Natural killer cell treated with Interleukin-12 subunit alpha and Interleukin-12 subunit beta and Interleukin-15 and Interleukin-18, amount 100 ng/mL, for 72 hours (primary cell): Measurements from ENCODE around the gene PRKCB. TPM values are rescaled to one million over a fixed set of nuclear protein-coding genes. Genes with fewer than 3 reads are reported as not detected.

Source experiments
- ATAC-seq, 2 donors: fragments of 150-1000 bp; cut with Tn5 transposase in 1 of 2; sonication (Bioruptor Pico), chemical (Tn5 transposase) in 1 of 2; 2 replicates each; pipeline ENCODE4 v1.10.0; 2021
- DNase-seq: peaks from one replicate; pipeline ENCODE4 v3.0.0; 2022; ENCODE audit warnings: low spot score
- H3K27ac Mint-ChIP-seq, 2 donors: 1 replicate in 1 of 2; 2 replicates in 1 of 2; pipeline ENCODE4 v1.8.0; 2022; ENCODE audit warnings: mixed read lengths in 2 of 2, mild to moderate bottlenecking in 1 of 2, moderate library complexity in 1 of 2
- H3K27me3 Mint-ChIP-seq, 2 donors: 1 replicate in 1 of 2; 2 replicates in 1 of 2; pipeline ENCODE4 v1.8.0; 2022; ENCODE audit warnings: mixed read lengths in 2 of 2
- H3K36me3 Mint-ChIP-seq: one replicate; pipeline ENCODE4 v1.8.0; 2022; ENCODE audit warnings: mixed read lengths
- H3K4me1 Mint-ChIP-seq, 2 donors: 1 replicate in 1 of 2; 2 replicates in 1 of 2; pipeline ENCODE4 v1.8.0; 2022; ENCODE audit warnings: low read depth in 2 of 2, mixed read lengths in 2 of 2, mild to moderate bottlenecking in 1 of 2
- H3K4me3 Mint-ChIP-seq: one replicate; pipeline ENCODE4 v1.8.0; 2022; ENCODE audit warnings: mixed read lengths
- H3K9me3 Mint-ChIP-seq: 2 replicates; pipeline ENCODE4 v1.8.0; 2022; ENCODE audit warnings: mixed read lengths
- total RNA-seq, 2 donors: library from RNA; stranded (reverse); gene quantifications; one replicate each; pipeline ENCODE4 v1.2.3, GENCODE V29; 2022

Gene PRKCB
- total RNA-seq, 2 donors from 2014 or later = 193 to 273 TPM

DNA sequence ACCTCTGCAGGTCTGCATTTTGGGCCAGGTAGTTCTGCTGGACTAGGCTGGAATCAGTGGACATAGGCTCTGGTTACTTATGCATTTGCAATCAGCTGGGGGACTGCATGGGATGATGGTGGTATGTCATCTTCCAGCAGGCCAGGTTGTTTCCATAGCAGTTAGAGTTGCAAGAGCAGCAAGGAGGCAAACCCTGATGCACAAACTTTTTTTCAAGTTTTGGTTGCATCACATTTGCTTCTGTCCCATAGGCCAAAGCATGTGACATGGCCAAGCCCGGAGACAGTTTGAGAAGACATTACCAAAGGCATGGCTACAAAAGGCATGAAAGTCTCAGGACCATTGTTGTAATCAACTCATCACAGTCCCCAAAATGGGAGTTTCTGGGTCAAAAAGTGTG, 58.2 kb downstream of the PRKCB start:
- H3K4me1 Mint-ChIP-seq = peaks cover 59 to 68% of the 10 kb centered on the region in 2 donors

DNA sequence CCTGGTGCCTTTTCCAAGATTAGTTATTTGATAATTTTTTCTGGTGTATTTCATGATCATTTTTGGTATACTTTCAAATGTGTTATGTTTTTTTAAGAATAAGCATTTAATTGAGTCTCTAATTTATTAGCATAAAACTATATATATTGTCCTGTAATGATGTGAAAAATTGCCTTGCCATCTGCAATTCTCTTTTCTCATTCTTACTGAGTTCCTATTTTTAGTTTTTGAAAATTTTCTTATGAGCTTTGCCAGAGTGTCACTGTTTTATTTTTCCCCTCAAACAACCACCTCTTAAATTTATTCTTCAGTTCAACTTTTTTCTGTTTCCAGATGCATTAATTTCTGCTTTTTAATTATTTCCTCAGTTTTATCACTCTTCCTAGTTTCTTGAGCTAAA, 59.3 kb downstream of the PRKCB start:
- peaks cover 11% of the 10 kb centered on the region for H3K36me3 Mint-ChIP-seq
- peaks cover 58 to 70% of the 10 kb centered on the region in 2 donors for H3K4me1 Mint-ChIP-seq
- H3K4me3 Mint-ChIP-seq = no peak overlapping the region
- H3K27ac Mint-ChIP-seq = peak overlapping the region in 1 of 2 donors; percentile 40
- no peaks in the 10 kb centered on the region for H3K27me3 Mint-ChIP-seq
- DNase-seq (no peak), ATAC-seq (no peak)
- peaks cover 3% of the 10 kb centered on the region for H3K9me3 Mint-ChIP-seq

More for the DNA sequence above, 58.2 kb downstream of the PRKCB start:
- Mint-ChIP-seq H3K27ac (no peak overlapping the region), H3K27me3 (no peaks in the 10 kb centered on the region), H3K4me3 (no peak overlapping the region), H3K36me3 (peaks cover 14% of the 10 kb centered on the region), H3K9me3 (peaks cover 3% of the 10 kb centered on the region)
- ATAC-seq = no peak
- no peak for DNase-seq

DNA sequence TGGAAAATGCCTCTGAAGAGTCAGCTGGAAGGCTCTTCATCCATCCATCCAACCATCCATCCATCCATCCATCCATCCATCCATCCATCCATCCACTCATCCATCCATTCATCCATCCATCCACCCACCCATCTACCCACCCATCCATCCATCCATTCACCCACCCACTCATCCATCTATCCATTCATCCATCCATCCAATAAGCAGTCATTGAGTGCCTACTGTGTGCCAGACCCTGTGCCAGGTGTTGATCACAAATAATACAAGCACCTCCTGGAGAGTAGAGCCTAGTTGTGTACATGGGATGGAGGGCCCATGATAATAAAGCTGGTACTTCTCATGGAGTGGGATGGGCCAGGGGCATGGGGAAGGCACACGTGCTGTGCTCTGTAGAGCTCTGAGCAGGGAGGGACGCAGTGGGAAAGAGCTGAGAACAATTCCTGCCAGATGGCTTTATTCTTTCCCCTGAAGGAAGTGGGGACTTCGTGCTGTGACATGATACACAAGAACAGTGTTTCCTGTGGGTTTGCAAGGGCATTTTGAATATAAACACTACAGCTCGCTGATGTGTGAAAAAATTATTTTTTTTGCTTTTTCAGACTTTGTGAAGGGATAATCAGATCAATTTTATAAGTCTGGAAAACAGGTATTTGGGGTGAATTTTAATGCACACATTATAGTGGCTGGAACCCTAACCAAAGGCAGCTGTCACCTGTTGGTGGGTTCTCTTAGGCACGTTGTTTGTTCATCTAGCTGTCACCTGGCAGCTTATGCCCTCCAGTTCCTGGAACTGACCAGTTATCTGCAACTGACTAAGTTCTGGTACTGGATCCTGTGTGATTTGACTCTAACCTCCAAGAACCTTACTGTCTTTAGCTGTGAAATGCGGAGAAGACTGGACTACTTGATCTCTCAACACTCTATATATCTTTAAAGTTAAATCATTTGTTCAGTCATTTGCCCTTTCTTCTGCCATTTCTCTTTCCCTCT, 61.3 kb downstream of the PRKCB start:
- DNase-seq = no peak
- Mint-ChIP-seq H3K4me3 (peak overlapping the region; percentile 59), H3K9me3 (peaks cover 3% of the 10 kb centered on the region), H3K4me1 (peaks cover 63 to 71% of the 10 kb centered on the region in 2 donors), H3K27me3 (no peaks in the 10 kb centered on the region), H3K36me3 (peaks cover 11% of the 10 kb centered on the region), H3K27ac (peak overlapping the region; percentile 63 to 93)
- peak; percentile 50 to 83 for ATAC-seq

DNA sequence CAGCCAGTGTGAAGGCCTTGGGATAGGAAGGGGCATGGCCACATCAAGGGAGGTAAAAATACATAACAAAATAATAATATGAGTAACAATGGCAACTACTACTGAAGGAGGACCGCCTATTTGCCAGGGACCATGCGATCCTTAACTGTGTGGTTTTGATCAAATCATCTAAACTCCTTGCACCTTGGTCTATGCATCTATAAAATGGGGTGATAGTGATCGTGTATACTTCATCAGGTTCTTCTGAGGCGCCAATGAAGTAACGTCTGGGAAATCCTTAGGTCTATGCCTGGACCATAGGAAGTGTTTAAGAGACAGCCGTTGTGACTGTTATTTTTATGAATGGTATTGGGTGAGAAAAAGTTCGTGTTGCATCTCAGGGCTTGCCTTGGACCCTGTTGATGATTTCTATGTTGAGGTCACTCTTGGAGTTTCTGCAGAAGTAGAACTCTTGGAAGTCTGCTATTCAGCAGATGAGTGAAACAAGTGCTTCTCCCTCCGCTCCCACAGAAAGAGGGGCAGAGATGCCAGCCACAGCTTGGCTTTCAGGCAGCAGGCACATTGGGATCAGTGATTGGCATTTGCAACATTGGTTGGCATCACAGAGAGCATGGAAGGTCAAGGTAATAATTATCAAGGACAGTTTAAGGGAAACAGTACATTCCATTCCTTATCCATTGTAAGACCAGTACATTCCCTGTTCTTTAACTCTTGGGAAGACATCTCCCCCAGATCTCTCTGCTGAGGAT, 63.1 kb downstream of the PRKCB start:
- no peak overlapping the region for H3K4me3 Mint-ChIP-seq
- H3K4me1 Mint-ChIP-seq = peaks cover 76 to 79% of the 10 kb centered on the region in 2 donors
- peaks cover 11% of the 10 kb centered on the region for H3K36me3 Mint-ChIP-seq
- ATAC-seq = no peak
- no peaks in the 10 kb centered on the region for H3K27me3 Mint-ChIP-seq
- peak overlapping the region; percentile 63 to 93 for H3K27ac Mint-ChIP-seq
- peaks cover 3% of the 10 kb centered on the region for H3K9me3 Mint-ChIP-seq
- no peak for DNase-seq

DNA sequence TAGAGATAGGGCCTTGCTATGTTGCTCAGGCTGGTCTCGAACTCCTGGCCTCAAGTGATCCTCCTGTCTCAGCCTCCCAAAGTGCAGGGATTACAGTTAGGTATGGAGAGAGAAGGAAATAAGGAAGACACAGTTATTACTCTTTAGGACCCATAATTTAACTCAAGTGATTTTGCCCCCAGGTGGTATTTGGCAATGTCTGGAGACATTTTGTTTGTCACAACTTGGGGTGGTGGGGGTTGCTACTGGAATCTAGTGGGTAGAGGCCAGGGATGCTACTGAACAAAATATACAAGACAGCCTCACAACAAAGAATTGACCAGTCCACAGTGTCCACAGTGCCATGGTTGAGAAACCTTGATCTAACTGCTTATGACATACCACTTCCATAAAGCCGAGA, 64.1 kb downstream of the PRKCB start:
- Mint-ChIP-seq H3K9me3 (peaks cover 3% of the 10 kb centered on the region), H3K27me3 (no peaks in the 10 kb centered on the region), H3K36me3 (peaks cover 11% of the 10 kb centered on the region), H3K4me3 (no peak overlapping the region), H3K27ac (no peak overlapping the region), H3K4me1 (peaks cover 70 to 80% of the 10 kb centered on the region in 2 donors)
- no peak for DNase-seq
- ATAC-seq = no peak

DNA sequence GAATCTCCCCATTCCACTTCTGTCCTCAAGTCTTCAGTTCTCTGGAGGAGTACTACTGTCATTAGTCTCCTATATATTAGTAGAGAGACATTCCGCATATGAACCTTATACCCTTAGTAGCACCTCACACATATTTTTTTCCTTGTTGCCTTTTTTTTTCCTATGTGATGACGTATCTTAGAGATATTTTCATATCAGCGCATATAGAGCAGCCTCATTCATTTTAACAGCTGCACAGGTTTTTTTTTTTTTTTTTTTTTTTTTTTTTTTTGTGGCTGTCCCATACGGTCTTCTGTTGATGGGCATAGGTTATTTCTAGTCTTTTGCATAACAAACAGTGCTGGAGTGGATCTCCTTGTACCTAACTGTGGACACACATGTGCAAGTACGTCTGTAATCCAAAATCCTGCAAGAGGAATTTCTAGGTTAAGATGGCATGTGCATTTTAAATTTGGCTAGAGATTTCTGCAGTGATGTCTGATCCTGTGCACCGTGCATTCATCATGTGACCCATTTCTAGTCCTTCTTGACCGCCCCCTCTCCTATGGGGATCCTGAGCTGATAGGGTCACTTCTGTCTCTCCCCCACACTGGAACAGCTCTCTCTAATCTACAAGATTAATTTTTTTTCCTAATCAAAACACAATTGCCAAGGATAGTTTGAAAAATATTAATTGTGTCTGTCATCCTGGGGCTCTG, 64.8 kb downstream of the PRKCB start:
- Mint-ChIP-seq H3K27me3 (no peaks in the 10 kb centered on the region), H3K4me1 (peaks cover 70 to 83% of the 10 kb centered on the region in 2 donors), H3K36me3 (peaks cover 11% of the 10 kb centered on the region), H3K9me3 (peaks cover 3% of the 10 kb centered on the region), H3K27ac (peak overlapping the region; percentile 34 to 38), H3K4me3 (peak overlapping the region; percentile 15)
- DNase-seq (no peak), ATAC-seq (no peak)

DNA sequence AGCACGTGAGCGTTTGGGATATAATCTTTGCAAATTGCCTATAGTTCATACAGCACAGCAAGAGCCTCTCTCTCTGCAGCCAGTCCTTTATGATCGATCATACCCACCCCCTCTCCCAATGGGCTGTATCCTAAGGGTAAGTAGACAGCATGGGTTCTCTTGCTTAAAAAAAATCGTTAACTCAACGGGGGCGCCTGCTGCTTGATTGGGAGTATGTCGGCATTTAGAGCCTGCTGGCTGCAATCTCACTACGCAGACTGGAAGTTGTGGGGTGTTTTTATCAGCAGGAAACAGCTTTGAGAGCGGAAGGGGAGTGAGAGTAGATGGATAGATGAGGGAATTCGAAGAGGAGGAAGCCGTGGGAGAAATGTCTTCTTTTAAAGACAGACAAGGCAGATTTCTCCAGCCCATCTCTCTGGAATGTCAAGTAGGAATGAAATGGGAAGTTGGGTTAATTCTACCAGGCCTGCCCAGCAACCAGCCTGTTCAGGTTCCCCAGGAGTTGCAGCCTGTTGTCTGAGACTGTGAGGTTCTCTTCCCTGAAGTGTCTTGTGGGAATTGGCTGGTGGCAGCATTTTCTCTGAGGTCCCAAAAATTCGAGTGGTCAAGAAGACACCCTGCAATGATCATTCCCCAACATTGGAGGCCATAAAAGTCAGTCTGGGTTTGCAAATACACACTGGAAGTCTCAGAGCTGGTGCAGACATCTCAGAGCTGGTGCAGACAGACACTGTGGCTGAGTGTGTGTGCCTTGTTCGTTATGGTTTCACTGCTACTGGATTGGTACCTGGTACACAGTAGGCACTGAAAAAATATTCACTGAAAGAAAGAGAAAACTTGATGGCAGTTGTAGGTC, 65.6 kb downstream of the PRKCB start:
- peak overlapping the region; percentile 34 to 38 for H3K27ac Mint-ChIP-seq
- ATAC-seq = no peak
- H3K4me1 Mint-ChIP-seq = peaks cover 74 to 86% of the 10 kb centered on the region in 2 donors
- H3K27me3 Mint-ChIP-seq = no peaks in the 10 kb centered on the region
- peak overlapping the region; percentile 15 for H3K4me3 Mint-ChIP-seq
- H3K36me3 Mint-ChIP-seq = peaks cover 8% of the 10 kb centered on the region
- no peak for DNase-seq
- H3K9me3 Mint-ChIP-seq = peaks cover under 1% of the 10 kb centered on the region

DNA sequence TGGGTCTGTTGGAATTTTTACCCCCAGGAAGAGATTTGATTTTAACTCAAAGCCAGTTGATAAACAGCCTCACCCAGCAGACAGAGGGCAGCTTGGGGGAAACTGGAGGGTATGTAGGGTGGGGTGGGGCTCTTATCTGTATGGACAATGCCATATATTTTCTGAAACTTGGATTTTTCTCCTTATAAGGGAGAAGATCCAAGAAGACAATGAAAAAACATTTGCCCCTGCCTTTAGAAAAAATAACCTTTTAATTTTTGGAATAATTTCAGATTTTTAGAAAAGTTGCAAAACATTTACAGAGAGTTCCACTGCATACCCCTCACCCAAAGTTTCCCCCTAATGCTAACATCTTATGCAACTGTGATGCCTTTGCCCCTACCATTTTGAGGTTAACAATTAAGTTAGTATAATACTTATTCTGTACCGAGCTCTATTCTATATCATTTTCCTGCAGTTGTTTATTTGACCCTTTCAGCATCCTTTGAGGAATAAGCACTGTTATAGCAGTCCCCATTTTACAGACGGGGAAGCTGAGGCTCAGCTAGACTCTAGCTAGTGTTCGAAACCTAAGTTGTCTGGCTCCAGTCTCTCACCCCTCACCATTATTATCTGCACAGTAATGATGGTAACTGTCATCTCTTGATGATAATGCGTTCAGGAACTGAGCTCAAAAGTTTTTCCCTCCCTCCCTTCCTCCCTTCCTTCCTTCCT, 66.4 kb downstream of the PRKCB start:
- peak overlapping the region; percentile 19 to 34 for H3K27ac Mint-ChIP-seq

DNA sequence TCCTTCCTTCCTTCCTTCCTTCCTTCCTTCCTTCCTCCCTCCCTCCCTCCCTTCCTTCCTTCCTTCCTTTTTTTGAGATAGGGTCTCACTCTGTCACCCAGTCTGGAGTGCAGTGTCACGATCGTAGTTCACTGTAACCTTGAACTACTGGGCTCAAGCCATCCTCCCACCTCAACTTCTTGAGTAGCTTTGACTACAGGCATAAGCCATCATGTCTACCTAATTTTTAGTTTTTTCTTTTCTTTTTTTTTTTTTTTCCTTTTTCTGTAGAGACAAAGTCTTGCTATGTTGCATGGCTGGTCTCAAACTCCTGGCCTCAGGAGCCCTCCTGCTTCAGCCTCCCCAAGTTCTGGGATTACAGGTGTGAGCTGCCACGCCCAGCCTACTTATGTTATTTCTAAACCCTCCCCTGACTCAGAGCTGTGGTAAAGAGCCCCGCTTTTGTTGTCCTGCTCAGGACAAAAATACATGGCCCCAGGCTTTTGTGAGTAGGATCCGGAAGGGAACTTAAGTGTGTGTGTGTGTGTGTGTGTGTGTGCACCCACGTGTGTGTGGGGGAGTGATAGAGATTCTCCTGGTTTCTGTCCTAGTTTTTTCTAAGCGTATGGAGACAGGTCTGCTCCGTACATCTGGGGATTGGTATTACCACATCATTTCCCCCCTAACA, 67.1 kb downstream of the PRKCB start:
- Mint-ChIP-seq H3K4me3 (no peak overlapping the region), H3K9me3 (no peaks in the 10 kb centered on the region), H3K27ac (peak overlapping the region; percentile 19 to 34), H3K27me3 (no peaks in the 10 kb centered on the region), H3K36me3 (peaks cover 6% of the 10 kb centered on the region), H3K4me1 (peaks cover 73 to 82% of the 10 kb centered on the region in 2 donors)
- DNase-seq (no peak), ATAC-seq (no peak)

More for the DNA sequence above, 66.4 kb downstream of the PRKCB start:
- ATAC-seq (no peak), DNase-seq (no peak)
- no peaks in the 10 kb centered on the region for H3K27me3 Mint-ChIP-seq
- no peaks in the 10 kb centered on the region for H3K9me3 Mint-ChIP-seq
- peaks cover 71 to 80% of the 10 kb centered on the region in 2 donors for H3K4me1 Mint-ChIP-seq
- H3K36me3 Mint-ChIP-seq = peaks cover 6% of the 10 kb centered on the region
- no peak overlapping the region for H3K4me3 Mint-ChIP-seq

DNA sequence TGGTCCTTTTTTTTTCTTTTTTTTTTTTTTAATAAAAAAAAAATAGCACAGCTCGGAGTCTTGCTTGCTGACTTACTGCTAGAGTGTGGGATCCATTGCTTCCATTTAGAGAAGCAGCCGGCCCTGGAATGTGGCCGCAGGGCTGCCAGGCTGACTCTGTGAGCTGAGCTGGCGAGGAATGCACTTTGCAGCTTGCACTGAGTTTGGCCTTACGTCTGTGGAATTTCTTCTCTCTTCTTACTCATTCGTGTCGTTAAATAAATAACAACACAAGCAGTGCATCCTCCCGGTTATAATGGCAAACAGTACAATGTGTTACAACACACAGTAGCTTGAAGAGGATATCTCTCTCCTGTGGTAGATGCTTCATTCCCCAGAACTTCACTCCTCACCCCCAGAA, 69.2 kb downstream of the PRKCB start:
- Mint-ChIP-seq H3K4me1 (peaks cover 77 to 80% of the 10 kb centered on the region in 2 donors), H3K27me3 (no peaks in the 10 kb centered on the region), H3K27ac (no peak overlapping the region)

DNA sequence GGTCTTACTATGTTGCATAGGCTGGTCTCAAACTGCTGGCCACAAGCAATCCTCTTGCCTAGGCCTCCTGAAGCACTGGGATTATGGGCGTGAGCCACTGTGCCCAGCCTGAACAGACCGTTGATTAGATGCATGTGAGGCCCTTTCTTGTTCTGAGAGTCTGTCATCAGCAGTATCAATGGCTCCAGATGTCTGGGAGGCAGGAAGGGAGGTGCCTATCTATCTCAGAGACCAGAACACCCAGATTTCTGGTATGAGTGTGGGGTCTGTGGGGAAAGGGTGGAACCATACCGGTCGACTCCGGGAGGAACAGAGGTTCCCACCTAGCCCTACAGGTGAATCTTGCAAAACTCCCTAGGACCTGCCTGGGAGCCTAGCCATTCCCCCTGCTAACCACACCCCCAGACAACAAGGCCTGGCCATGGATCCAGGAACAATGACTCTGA, 71.7 kb downstream of the PRKCB start:
- ATAC-seq (peak in 1 of 2 donors; percentile 43), DNase-seq (no peak)
- Mint-ChIP-seq H3K4me3 (no peak overlapping the region), H3K36me3 (no peaks in the 10 kb centered on the region), H3K4me1 (peaks cover 65% of the 10 kb centered on the region in 2 donors), H3K9me3 (no peaks in the 10 kb centered on the region), H3K27me3 (no peaks in the 10 kb centered on the region), H3K27ac (peak overlapping the region in 1 of 2 donors; percentile 70)

More for the DNA sequence above, 69.2 kb downstream of the PRKCB start:
- DNase-seq = no peak
- Mint-ChIP-seq H3K4me3 (no peak overlapping the region), H3K36me3 (no peaks in the 10 kb centered on the region), H3K9me3 (no peaks in the 10 kb centered on the region)
- ATAC-seq = no peak

DNA sequence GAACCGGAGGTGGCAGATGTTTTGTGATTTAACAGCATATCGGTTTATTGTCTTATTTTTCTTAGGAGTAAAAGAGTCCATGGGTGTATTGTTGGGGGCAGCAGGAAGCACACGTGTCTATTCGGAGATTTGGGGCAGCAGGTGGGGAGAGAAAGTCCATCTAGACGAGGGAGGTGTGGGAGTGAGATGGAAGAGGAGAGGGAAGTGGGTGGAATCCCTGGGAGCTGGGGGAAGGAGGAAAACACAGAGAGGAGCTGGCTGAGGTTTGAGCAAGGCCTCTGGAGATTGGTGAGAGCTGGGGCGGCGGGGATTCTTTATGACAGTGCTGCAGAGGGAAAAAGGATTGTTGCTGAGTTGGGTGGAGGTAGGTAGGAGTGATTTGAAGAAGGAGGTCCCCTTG, 72.1 kb downstream of the PRKCB start:
- Mint-ChIP-seq H3K9me3 (no peaks in the 10 kb centered on the region), H3K4me3 (no peak overlapping the region), H3K27ac (peak overlapping the region in 1 of 2 donors; percentile 70), H3K27me3 (no peaks in the 10 kb centered on the region), H3K4me1 (peaks cover 61 to 62% of the 10 kb centered on the region in 2 donors), H3K36me3 (no peaks in the 10 kb centered on the region)
- no peak for ATAC-seq
- no peak for DNase-seq
